Trophoblast cell (in vitro differentiated cells and primary cell): Measurements from ENCODE around the gene POU2F1.
"Not testable (repeated sequence)": the region's sequence is repeated elsewhere in the genome, so short reads cannot be mapped to it uniquely, and the experiment has no call there.

Source experiments
- DNase-seq, 2 donors: peaks; one replicate each; pipeline ENCODE4 v3.0.0-alpha.2; 2016
- H2AFZ ChIP-seq: 2 replicates; pipeline ENCODE4 v1.6.1; 2013; ENCODE audit warnings: low read length, moderate library complexity, mild to moderate bottlenecking; ENCODE audit not compliant: insufficient read depth, poor library complexity
- H2AK5ac ChIP-seq: 2 replicates; pipeline ENCODE4 v1.6.1; 2013; ENCODE audit warnings: mild to moderate bottlenecking, low read length
- H2BK120ac ChIP-seq: 2 replicates; pipeline ENCODE4 v1.6.1; 2013; ENCODE audit warnings: low read length, mild to moderate bottlenecking, moderate library complexity; ENCODE audit not compliant: insufficient read depth, poor library complexity
- H2BK12ac ChIP-seq: 2 replicates; pipeline ENCODE4 v1.6.1; 2013; ENCODE audit warnings: mild to moderate bottlenecking, low read length, moderate library complexity
- H2BK5ac ChIP-seq: 2 replicates; pipeline ENCODE4 v1.6.1; 2013; ENCODE audit warnings: low read length, low read depth, moderate library complexity, mild to moderate bottlenecking; ENCODE audit not compliant: poor library complexity
- H3K14ac ChIP-seq: 2 replicates; pipeline ENCODE4 v1.6.1; 2013; ENCODE audit warnings: mild to moderate bottlenecking, low read length
- H3K18ac ChIP-seq: 2 replicates; pipeline ENCODE4 v1.6.1; 2013; ENCODE audit warnings: mild to moderate bottlenecking, low read length
- H3K23ac ChIP-seq: 2 replicates; pipeline ENCODE4 v1.6.1; 2013; ENCODE audit warnings: low read length
- H3K27ac ChIP-seq: 2 replicates; pipeline ENCODE4 v1.5.1; 2013; ENCODE audit warnings: low read depth, mild to moderate bottlenecking, inconsistent platforms, low read length, moderate library complexity
- H3K27me3 ChIP-seq: 2 replicates; pipeline ENCODE4 v1.6.1; 2013; ENCODE audit warnings: inconsistent platforms, mild to moderate bottlenecking, low read length, moderate library complexity; ENCODE audit not compliant: insufficient read depth
- H3K36me3 ChIP-seq, 2 experiments: 1 replicate in 1 of 2; 2 replicates in 1 of 2; pipeline ENCODE4 v1.6.1; 2013; ENCODE audit warnings: low read length in 2 of 2, mild to moderate bottlenecking in 2 of 2, moderate library complexity in 1 of 2; ENCODE audit not compliant: insufficient read depth in 2 of 2, control insufficient read depth in 1 of 2
- H3K4ac ChIP-seq: 2 replicates; pipeline ENCODE4 v1.6.1; 2013; ENCODE audit warnings: low read depth, mild to moderate bottlenecking, low read length, moderate library complexity
- H3K4me1 ChIP-seq, 2 experiments: 1 replicate in 1 of 2; 2 replicates in 1 of 2; pipeline ENCODE4 v1.6.1; 2013; ENCODE audit warnings: low read length in 2 of 2, mild to moderate bottlenecking in 2 of 2, moderate library complexity in 1 of 2; ENCODE audit not compliant: insufficient read depth in 2 of 2, control insufficient read depth in 1 of 2
- H3K4me2 ChIP-seq: 2 replicates; pipeline ENCODE4 v1.6.1; 2013; ENCODE audit warnings: inconsistent platforms, mild to moderate bottlenecking, low read length, moderate library complexity
- H3K4me3 ChIP-seq: 2 replicates; pipeline ENCODE4 v1.5.1; 2013; ENCODE audit warnings: mild to moderate bottlenecking, low read depth, low read length, inconsistent platforms
- H3K79me1 ChIP-seq: one replicate; pipeline ENCODE4 v1.6.1; 2013; ENCODE audit warnings: low read length
- H3K79me2 ChIP-seq: 2 replicates; pipeline ENCODE4 v1.6.1; 2013; ENCODE audit warnings: low read length, mild to moderate bottlenecking; ENCODE audit not compliant: control insufficient read depth, insufficient read depth, poor library complexity
- H3K9ac ChIP-seq: 2 replicates; pipeline ENCODE4 v1.6.1; 2013; ENCODE audit warnings: mild to moderate bottlenecking, low read length
- H3K9me3 ChIP-seq: 2 replicates; pipeline ENCODE4 v1.6.1; 2013; ENCODE audit warnings: low read depth, mild to moderate bottlenecking, control low read depth, inconsistent platforms, low read length; ENCODE audit not compliant: insufficient read depth
- H4K12ac ChIP-seq: 2 replicates; pipeline ENCODE4 v1.6.1; 2013; ENCODE audit warnings: low read depth, mild to moderate bottlenecking, low read length, moderate library complexity
- H4K8ac ChIP-seq: 2 replicates; pipeline ENCODE4 v1.6.1; 2013; ENCODE audit warnings: low read depth, mild to moderate bottlenecking, low read length, moderate library complexity
- H4K91ac ChIP-seq: one replicate; pipeline ENCODE4 v1.6.1; 2013; ENCODE audit warnings: low read depth, mild to moderate bottlenecking, low read length, moderate library complexity
- WGBS: extraction: QIAGEN DNeasy Blood & Tissue Kit; methylation state at CpG from one replicate; pipeline ENCODE4 v1.1.7; 2013; ENCODE audit warnings: missing lambda C conversion rate; ENCODE audit not compliant: insufficient read length, insufficient coverage; ENCODE audit errors: extremely low coverage; 5-methylcytosine and 5-hydroxymethylcytosine counted together

POU2F1 gene

DNA sequence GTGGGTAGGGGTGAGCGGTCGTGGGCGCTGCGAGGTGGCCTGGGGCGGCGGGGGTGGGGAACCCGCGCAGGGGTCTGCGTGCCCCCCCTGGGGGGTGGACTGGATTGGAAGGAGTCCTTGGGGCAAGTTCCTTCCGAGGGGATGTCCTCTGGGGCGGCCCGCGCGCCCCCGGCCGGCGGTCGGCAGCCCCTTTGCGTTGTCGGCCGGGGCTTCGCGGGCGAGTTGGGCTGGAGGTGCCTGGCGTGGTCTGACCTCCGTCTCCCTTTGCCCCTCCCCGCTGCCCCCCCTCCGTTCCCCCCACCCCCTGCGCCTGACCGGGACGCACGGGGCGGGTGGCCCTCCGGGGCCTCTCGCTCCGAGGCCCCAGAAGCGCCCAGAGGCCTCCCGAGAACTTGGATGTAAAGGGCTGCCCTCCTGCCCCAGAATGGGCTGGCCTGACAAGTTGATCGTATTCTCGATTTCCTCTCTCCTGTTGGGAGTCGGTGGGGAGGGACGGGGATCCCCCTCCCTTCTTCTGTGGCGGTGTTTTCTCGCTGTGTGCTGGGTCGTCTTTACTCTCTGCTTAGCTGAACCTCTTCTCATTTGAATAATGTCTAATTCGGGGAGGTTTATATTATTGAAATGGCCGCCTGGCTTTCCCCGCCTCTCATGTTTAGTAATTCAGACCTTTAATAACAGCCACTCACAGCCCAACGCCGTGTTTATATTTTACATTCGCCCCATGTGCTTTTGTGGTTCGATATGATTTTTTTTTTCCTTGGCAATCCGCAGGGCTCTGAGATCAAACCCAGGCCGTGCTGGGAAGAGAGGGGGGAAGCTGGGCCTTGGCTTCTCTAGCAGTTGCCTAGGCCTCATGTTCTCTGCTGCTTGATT lies 1.3 kb downstream of the POU2F1 start:
- H3K4ac ChIP-seq: peak overlapping the region; percentile 81
- peak overlapping the region; percentile 84 for H3K4me3 ChIP-seq
- peak overlapping the region; percentile 77 for H4K12ac ChIP-seq
- peak overlapping the region; percentile 94 for H3K18ac ChIP-seq
- no peak overlapping the region for H2BK12ac ChIP-seq
- H3K27ac ChIP-seq: peak overlapping the region; percentile 94
- H3K23ac ChIP-seq: no peak overlapping the region
- H3K4me2 ChIP-seq: peak overlapping the region; percentile 58
- peak overlapping the region; percentile 74 for H3K14ac ChIP-seq
- H3K9ac ChIP-seq: peak overlapping the region; percentile 96
- DNase-seq: peak; percentile 44 to 62
- peaks cover 16% of the 10 kb centered on the region for H3K79me2 ChIP-seq
- H4K91ac ChIP-seq: peak overlapping the region; percentile 91
- peaks cover 17% of the 10 kb centered on the region for H3K79me1 ChIP-seq
- no peaks in the 10 kb centered on the region for H3K27me3 ChIP-seq
- H2BK5ac ChIP-seq: peak overlapping the region; percentile 90
- no peaks in the 10 kb centered on the region for H3K9me3 ChIP-seq
- H4K8ac ChIP-seq: peak overlapping the region; percentile 62
- peaks cover 0 to 2% of the 10 kb centered on the region in 2 experiments for H3K4me1 ChIP-seq
- no peak overlapping the region for H2AK5ac ChIP-seq
- H2AFZ ChIP-seq: peak overlapping the region; percentile 75
- WGBS: no CpG with 5 or more reads among the region's 54 CpGs
- H3K36me3 ChIP-seq: no peaks in the 10 kb centered on the region
- peak overlapping the region; percentile 26 for H2BK120ac ChIP-seq

- Histone ChIP-seq H3K14ac (no peak overlapping the region), H3K23ac (no peak overlapping the region), H3K4me3 (no peak overlapping the region), H3K79me2 (peaks cover 16% of the 10 kb centered on the region), H2BK5ac (no peak overlapping the region), H3K4ac (peak overlapping the region; percentile 19), H4K12ac (no peak overlapping the region), H3K27me3 (no peaks in the 10 kb centered on the region), H2AK5ac (no peak overlapping the region), H3K4me2 (no peak overlapping the region), H3K9me3 (no peaks in the 10 kb centered on the region), H4K8ac (no peak overlapping the region), H3K9ac (no peak overlapping the region), H2BK12ac (no peak overlapping the region), H2BK120ac (no peak overlapping the region), H4K91ac (no peak overlapping the region), H3K27ac (no peak overlapping the region), H2AFZ (no peak overlapping the region), H3K4me1 (peaks cover 0 to 2% of the 10 kb centered on the region in 2 experiments), H3K36me3 (no peaks in the 10 kb centered on the region), H3K79me1 (peaks cover 17% of the 10 kb centered on the region), H3K18ac (no peak overlapping the region)
- no CpG with 5 or more reads among the region's 10 CpGs for WGBS
- no peak for DNase-seq
Observed at GRCh38 chr1:167223144-167224103, 2.7 kb downstream of the POU2F1 start.

GRCh38 chr1:167224734-167225235 lies 4.1 kb downstream of the POU2F1 start:
- H3K4me2 ChIP-seq, H2AK5ac ChIP-seq, H3K18ac ChIP-seq, H2AFZ ChIP-seq, H4K12ac ChIP-seq, H4K8ac ChIP-seq, DNase-seq, H3K4me3 ChIP-seq, H3K27me3 ChIP-seq, H3K9me3 ChIP-seq, H2BK5ac ChIP-seq, H2BK12ac ChIP-seq, H4K91ac ChIP-seq, H3K27ac ChIP-seq, H3K23ac ChIP-seq, H3K14ac ChIP-seq, H3K9ac ChIP-seq, H3K4me1 ChIP-seq, H2BK120ac ChIP-seq, H3K36me3 ChIP-seq: not testable (repeated sequence)
- Histone ChIP-seq H3K79me2 (peaks cover 16% of the 10 kb centered on the region), H3K79me1 (peaks cover 16% of the 10 kb centered on the region), H3K4ac (peak overlapping the region; percentile 75)
- WGBS: no CpG with 5 or more reads among the region's 15 CpGs

DNA sequence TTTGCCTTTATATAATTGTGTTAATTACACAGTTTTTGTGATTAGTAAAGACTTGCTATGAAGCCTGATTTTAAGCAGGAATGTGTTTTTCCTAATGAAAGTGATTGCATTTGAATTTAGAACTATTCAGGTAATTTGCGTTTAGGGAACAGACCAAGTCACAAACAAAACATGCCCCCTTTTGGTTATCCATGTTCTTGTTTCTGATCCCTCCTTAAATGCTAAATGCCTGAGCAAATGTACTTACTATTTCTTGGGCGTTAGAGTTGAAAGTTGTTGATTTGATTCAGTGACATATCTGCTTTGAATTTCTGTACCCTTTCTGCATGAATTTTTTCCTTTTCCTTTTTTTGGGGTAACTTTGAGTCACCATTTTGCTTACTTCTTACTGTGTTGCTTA lies 5.2 kb downstream of the POU2F1 start:
- WGBS: no CpG with 5 or more reads among the region's 2 CpGs

More for the DNA sequence above, 5.2 kb downstream of the POU2F1 start:
- Histone ChIP-seq H2AFZ (no peak overlapping the region), H3K4me3 (no peak overlapping the region), H3K4ac (no peak overlapping the region), H3K4me1 (peaks cover 0 to 2% of the 10 kb centered on the region in 2 experiments), H3K18ac (no peak overlapping the region), H3K23ac (no peak overlapping the region), H4K12ac (no peak overlapping the region), H2BK120ac (no peak overlapping the region), H3K27ac (no peak overlapping the region), H3K79me2 (peaks cover 15% of the 10 kb centered on the region), H2BK5ac (no peak overlapping the region), H3K36me3 (no peaks in the 10 kb centered on the region), H3K9ac (no peak overlapping the region), H3K9me3 (no peaks in the 10 kb centered on the region), H3K14ac (no peak overlapping the region), H2AK5ac (no peak overlapping the region), H4K8ac (no peak overlapping the region), H4K91ac (no peak overlapping the region), H3K27me3 (no peaks in the 10 kb centered on the region), H3K4me2 (no peak overlapping the region), H3K79me1 (peaks cover 9% of the 10 kb centered on the region), H2BK12ac (no peak overlapping the region)
- DNase-seq: no peak
